ENCODE data around the gene CASZ1.

The CASZ1 gene

DNA sequence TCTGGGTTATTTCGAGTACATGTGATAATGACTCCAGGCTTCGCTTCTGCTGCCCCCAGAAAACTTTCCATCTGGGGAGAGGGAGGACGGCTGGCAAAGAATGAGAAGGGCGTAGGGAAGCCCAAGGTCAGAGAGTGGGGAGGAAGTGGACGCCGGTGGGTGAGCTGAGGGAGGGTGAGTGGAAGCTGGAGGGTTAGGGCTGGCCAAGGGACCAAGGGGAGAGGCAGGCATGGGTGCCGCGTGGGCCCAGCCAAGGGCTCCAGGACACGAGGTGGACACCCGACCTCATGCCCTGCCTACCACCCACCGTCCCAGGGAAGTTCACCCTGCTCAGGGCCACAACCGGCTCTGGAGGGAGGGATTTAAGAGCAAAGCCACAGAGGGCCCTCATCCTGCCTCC, 75.8 kb downstream of the CASZ1 start:
- no peak for DNase-seq (ENCODE audit: low read depth, low spot score)

GRCh38 chr1:10718083-10718415, 78.4 kb downstream of the CASZ1 start:
- DNase-seq (ENCODE audit: low read depth, low spot score) = no peak

More for the DNA sequence above, 75.8 kb downstream of the CASZ1 start:
- H3K4me3 ChIP-seq (ENCODE audit: low read length) = no peak overlapping the region

GRCh38 chr1:10717296-10718082, 79.0 kb downstream of the CASZ1 start:
- no peak for DNase-seq (ENCODE audit: low read depth, low spot score)
- H3K4me3 ChIP-seq (ENCODE audit: low read length) = no peak overlapping the region

More at GRCh38 chr1:10718083-10718415, 78.4 kb downstream of the CASZ1 start:
- no peak overlapping the region for H3K4me3 ChIP-seq (ENCODE audit: low read length)

- no peak for DNase-seq (ENCODE audit: low read depth, low spot score)
- H3K4me3 ChIP-seq (ENCODE audit: low read length) = no peak overlapping the region
Measured at GRCh38 chr1:10716840-10717239, 79.6 kb downstream of the CASZ1 start.

GRCh38 chr1:10714337-10715114, 81.9 kb downstream of the CASZ1 start:
- H3K4me3 ChIP-seq (ENCODE audit: low read length) = no peak overlapping the region
- DNase-seq (ENCODE audit: low read depth, low spot score) = no peak

DNA sequence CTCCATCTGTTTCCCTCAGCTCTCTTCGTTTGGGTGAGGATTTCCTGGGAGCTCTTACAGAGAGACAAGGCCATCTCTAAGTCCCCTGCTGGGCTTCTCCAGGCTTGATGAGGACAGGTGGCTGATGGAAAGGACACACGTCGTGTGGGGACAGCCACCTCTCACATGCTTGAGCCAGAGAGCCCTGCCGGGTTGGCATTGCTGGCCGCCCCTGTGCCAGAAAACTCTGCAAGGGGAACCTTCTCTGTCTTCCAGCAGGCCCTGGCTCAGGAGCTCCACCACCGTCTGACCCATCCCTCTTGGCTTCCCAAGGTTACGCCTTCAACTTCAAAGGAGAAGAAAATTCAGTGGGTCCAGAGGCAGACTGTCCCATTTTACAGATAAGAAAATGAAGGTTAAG, 82.8 kb downstream of the CASZ1 start:
- no peak for DNase-seq (ENCODE audit: low read depth, low spot score)
- no peak overlapping the region for H3K4me3 ChIP-seq (ENCODE audit: low read length)

- no peak for DNase-seq (ENCODE audit: low read depth, low spot score)
- H3K4me3 ChIP-seq (ENCODE audit: low read length) = no peak overlapping the region
Measured at GRCh38 chr1:10712568-10713362, 83.7 kb downstream of the CASZ1 start.

DNA sequence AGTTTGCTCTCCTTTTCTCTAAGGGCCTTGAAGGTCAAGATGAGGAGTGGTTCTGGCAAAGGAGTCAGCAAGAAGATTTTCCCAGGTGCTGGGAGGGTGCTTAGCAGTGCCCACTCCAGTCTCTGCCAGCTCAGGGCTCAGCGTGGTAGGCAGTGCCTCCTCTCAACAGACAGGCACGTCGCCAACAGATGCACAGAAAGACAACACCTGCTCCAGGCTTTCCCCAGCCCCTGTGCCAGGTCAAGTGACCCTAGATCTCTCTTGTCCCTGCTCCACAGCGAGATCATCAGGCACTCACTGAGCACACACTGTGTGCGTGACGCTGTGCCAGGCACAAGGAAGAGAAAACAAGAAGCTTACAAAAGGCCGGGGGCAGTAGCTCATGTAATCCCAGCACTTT, 86.0 kb downstream of the CASZ1 start:
- H3K4me3 ChIP-seq (ENCODE audit: low read length) = no peak overlapping the region
- no peak for DNase-seq (ENCODE audit: low read depth, low spot score)

GRCh38 chr1:10709646-10710045, 86.8 kb downstream of the CASZ1 start:
- DNase-seq (ENCODE audit: low read depth, low spot score) = no peak
- H3K4me3 ChIP-seq (ENCODE audit: low read length) = no peak overlapping the region

DNA sequence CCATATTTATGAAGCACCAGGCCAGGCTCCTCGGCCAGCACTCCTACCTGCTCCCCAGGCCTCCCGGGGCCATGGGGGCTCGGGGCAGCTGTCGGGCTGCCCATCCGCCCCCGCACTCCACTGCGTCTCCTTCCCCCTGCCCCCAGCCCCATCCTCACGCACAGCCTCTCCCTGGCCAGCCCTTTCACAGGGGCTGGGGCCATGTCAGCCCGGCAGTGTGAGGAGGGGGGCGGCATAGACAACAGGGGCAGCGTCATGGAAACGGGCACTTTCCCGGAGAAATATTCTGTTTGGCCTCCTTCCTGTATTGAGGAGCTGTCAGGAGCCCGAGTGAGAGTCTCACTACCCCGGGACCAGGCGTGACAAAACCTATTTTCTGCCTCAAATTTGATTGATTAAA, 87.3 kb downstream of the CASZ1 start:
- no peak overlapping the region for H3K4me3 ChIP-seq (ENCODE audit: low read length)
- DNase-seq (ENCODE audit: low read depth, low spot score) = no peak

DNA sequence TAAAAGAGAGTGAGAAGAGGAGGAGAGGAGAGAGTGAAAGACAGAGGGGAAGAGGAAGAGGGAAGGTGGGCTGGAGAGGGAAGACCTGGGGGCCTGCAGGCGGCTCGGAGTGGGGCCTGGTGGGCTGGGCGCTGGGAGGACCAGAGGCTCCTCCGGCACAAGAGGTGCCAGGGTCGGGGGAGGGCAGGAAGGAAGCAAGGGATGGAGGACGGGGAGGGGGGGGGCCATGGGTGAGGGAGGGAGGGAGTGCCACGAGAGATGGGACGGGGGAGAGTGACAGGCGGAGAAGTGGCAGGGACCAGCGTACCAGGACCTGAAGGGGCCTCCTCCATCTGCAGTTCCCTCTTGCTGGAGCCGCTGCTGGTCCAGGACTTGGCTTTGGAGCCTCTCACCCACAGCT, 87.7 kb downstream of the CASZ1 start:
- H3K4me3 ChIP-seq (ENCODE audit: low read length) = no peak overlapping the region
- DNase-seq (ENCODE audit: low read depth, low spot score) = no peak

GRCh38 chr1:10707208-10707607, 89.2 kb downstream of the CASZ1 start:
- no peak overlapping the region for H3K4me3 ChIP-seq (ENCODE audit: low read length)
- no peak for DNase-seq (ENCODE audit: low read depth, low spot score)

GRCh38 chr1:10706376-10706913, 90.0 kb downstream of the CASZ1 start:
- no peak for DNase-seq (ENCODE audit: low read depth, low spot score)
- H3K4me3 ChIP-seq (ENCODE audit: low read length) = no peak overlapping the region

- no peak for DNase-seq (ENCODE audit: low read depth, low spot score)
- H3K4me3 ChIP-seq (ENCODE audit: low read length) = no peak overlapping the region
Measured at GRCh38 chr1:10705953-10706352, 90.5 kb downstream of the CASZ1 start.

GRCh38 chr1:10704368-10704882, 92.0 kb downstream of the CASZ1 start:
- no peak overlapping the region for H3K4me3 ChIP-seq (ENCODE audit: low read length)
- no peak for DNase-seq (ENCODE audit: low read depth, low spot score)

DNA sequence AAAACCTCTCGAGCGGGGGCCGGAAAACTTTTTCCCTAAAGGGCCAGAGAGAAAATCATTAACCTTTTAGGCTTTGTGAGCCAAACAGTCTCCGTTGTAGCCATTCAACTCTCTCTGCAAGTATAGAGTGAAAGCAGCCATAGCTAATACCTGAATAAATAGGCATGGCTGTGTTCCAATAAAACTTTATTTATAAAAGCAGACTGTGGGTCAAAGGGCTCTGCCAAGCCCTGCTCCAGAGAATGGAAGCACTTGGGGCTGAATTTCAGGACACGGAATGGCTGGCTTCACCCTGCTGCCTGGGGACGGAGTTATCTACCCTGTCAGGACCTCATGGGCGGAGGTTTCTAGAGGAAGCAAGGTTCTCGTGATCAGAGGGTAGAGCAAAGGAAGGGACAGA, 92.7 kb downstream of the CASZ1 start:
- H3K4me3 ChIP-seq (ENCODE audit: low read length) = no peak overlapping the region
- DNase-seq (ENCODE audit: low read depth, low spot score) = no peak

DNA sequence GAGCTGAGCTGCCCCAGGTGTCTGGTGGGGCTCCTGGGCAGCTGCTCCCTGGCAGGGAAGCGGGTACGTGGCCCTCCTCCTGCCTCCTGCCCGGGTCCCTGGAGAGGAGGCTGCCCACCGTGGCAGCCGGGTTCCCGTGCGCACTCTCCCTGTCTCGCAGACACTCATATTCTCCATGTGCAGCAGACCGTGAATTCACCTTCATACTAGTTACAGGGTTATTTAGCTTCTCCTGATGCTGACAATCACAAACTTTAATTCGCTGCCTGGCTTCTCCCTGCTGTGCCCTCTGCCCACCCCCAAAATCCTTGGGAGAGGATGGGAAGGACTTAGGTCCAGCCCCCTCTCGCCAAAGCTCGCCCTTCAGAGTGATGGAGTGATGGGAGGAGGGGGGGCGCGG, 95.3 kb downstream of the CASZ1 start:
- no peak for DNase-seq (ENCODE audit: low read depth, low spot score)
- no peak overlapping the region for H3K4me3 ChIP-seq (ENCODE audit: low read length)

- no peak overlapping the region for H3K4me3 ChIP-seq (ENCODE audit: low read length)
- no peak for DNase-seq (ENCODE audit: low read depth, low spot score)
Measured at GRCh38 chr1:10699470-10699835, 97.0 kb downstream of the CASZ1 start.

GRCh38 chr1:10698726-10699469, 97.5 kb downstream of the CASZ1 start:
- no peak for DNase-seq (ENCODE audit: low read depth, low spot score)
- H3K4me3 ChIP-seq (ENCODE audit: low read length) = no peak overlapping the region

All from Jurkat, Clone E6-1 (cell line).